Smooth muscle cell of the brain vasculature (primary cell): ENCODE results near the gene KISS1.

Source experiments
- DNase-seq: peaks from one replicate; pipeline ENCODE4 v3.0.0-alpha.2; 2012; ENCODE audit warnings: low read depth, low spot score

KISS1 gene

GRCh38 chr1:204161609-204162493 is 34.4 kb downstream of the KISS1 start:
- no peak for DNase-seq

GRCh38 chr1:204157962-204158361 is 38.3 kb downstream of the KISS1 start:
- DNase-seq: no peak

GRCh38 chr1:204155881-204156280 is 40.4 kb downstream of the KISS1 start:
- DNase-seq: no peak

- no peak for DNase-seq
Measured at GRCh38 chr1:204154568-204155255, 41.6 kb downstream of the KISS1 start.

- DNase-seq: no peak
Measured at GRCh38 chr1:204153667-204154066, 42.6 kb downstream of the KISS1 start.

GRCh38 chr1:204152310-204153044 is 43.8 kb downstream of the KISS1 start:
- no peak for DNase-seq

GRCh38 chr1:204151552-204152309 is 44.6 kb downstream of the KISS1 start, which contains the start of gene ETNK2:
Gene ETNK2, minus strand, starts transcription at chr1:204152044. Its CDS starts 192 bp downstream, at chr1:204151852.
- DNase-seq: no peak

GRCh38 chr1:204150702-204151551 is 45.4 kb downstream of the KISS1 start:
- DNase-seq: no peak

- no peak for DNase-seq
Measured at GRCh38 chr1:204149635-204150565, 46.4 kb downstream of the KISS1 start.

GRCh38 chr1:204149107-204149506 is 47.2 kb downstream of the KISS1 start:
- DNase-seq: no peak

GRCh38 chr1:204147406-204148383 is 48.6 kb downstream of the KISS1 start:
- no peak for DNase-seq

GRCh38 chr1:204146965-204147364 is 49.3 kb downstream of the KISS1 start:
- DNase-seq: no peak

- no peak for DNase-seq
Measured at GRCh38 chr1:204146309-204146708, 50.0 kb downstream of the KISS1 start.

GRCh38 chr1:204145033-204145504 is 51.2 kb downstream of the KISS1 start:
- no peak for DNase-seq

- DNase-seq: no peak
Measured at GRCh38 chr1:204143276-204144041, 52.8 kb downstream of the KISS1 start.

GRCh38 chr1:204142032-204142974 is 54.0 kb downstream of the KISS1 start:
- no peak for DNase-seq
